ENCODE data around the gene TEX261. TPM values are rescaled to one million over a fixed set of nuclear protein-coding genes. Genes with fewer than 3 reads are reported as not detected.
A peak's percentile ranks its signal among the peaks of the same experiment; 100 is the strongest.

The TEX261 gene
- total and polyA plus RNA-seq, 12 donors, result 17.5 to 67.0 (median 42.1) TPM

GRCh38 chr2:70966681-70967080 is 28.0 kb downstream of the TEX261 start:
- H3K27ac ChIP-seq, result no peak overlapping the region
- no peak overlapping the region for H3K4me3 ChIP-seq
- peaks cover 4 to 65% (median 27%) of the 10 kb centered on the region in 7 donors for H3K27me3 ChIP-seq
- intact Hi-C loops (cut with DNase I), result no loop called here
- DNase-seq (no peak), ATAC-seq (no peak)
- peaks cover 2 to 10% (median 8%) of the 10 kb centered on the region in 9 donors for H3K4me1 ChIP-seq
- no peaks in the 10 kb centered on the region for H3K9me3 ChIP-seq
- WGBS, 2 donors, result 76% methylated on average over 4 of the region's 4 CpGs
- TF ChIP-seq, protein P1, sequence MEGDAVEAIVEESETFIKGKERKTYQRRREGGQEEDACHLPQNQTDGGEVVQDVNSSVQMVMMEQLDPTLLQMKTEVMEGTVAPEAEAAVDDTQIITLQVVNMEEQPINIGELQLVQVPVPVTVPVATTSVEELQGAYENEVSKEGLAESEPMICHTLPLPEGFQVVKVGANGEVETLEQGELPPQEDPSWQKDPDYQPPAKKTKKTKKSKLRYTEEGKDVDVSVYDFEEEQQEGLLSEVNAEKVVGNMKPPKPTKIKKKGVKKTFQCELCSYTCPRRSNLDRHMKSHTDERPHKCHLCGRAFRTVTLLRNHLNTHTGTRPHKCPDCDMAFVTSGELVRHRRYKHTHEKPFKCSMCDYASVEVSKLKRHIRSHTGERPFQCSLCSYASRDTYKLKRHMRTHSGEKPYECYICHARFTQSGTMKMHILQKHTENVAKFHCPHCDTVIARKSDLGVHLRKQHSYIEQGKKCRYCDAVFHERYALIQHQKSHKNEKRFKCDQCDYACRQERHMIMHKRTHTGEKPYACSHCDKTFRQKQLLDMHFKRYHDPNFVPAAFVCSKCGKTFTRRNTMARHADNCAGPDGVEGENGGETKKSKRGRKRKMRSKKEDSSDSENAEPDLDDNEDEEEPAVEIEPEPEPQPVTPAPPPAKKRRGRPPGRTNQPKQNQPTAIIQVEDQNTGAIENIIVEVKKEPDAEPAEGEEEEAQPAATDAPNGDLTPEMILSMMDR (IDR thresholded peaks at IDR 0.05), result no peak
- no peaks in the 10 kb centered on the region for H3K36me3 ChIP-seq

DNA sequence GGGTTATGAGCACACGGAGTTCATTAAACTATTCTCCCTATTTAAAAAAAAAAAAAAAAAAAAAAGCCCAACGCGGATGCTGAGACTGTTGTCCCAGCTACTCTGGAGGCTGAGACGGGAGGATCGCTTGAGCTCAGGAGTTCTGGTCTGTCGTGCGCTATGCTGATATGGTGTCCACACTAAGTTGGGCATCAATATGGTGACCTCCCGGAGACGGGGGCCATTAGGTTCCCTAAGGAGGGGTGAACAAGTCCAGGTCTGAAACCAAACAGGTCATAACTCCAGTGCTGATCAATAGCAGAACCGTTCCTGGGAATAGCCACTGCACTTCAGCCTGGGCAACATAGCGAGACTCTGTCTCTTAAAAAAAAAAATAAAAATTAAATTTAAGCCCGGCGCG is 29.2 kb downstream of the TEX261 start:
- Histone ChIP-seq H3K36me3 (no peaks in the 10 kb centered on the region), H3K9me3 (no peaks in the 10 kb centered on the region), H3K4me1 (peaks cover 2 to 10% (median 8%) of the 10 kb centered on the region in 9 donors), H3K4me3 (peak overlapping the region in 6 of 10 donors; percentile 26 to 66 (median 55)), H3K27ac (no peak overlapping the region), H3K27me3 (peaks cover 4 to 53% (median 27%) of the 10 kb centered on the region in 7 donors)
- WGBS, 2 donors, result 71 to 73% methylated on average over 14 of the region's 14 CpGs
- ATAC-seq (no peak), DNase-seq (no peak)
- intact Hi-C loops (cut with DNase I), result no loop called here
- TF ChIP-seq, protein P1 (IDR thresholded peaks at IDR 0.05), result no peak

GRCh38 chr2:70964596-70965386 is 29.9 kb downstream of the TEX261 start:
- peak overlapping the region in 9 of 10 donors; percentile 26 to 66 (median 51) for H3K4me3 ChIP-seq
- no peak overlapping the region for H3K27ac ChIP-seq
- H3K27me3 ChIP-seq, result peaks cover 4 to 48% (median 28%) of the 10 kb centered on the region in 7 donors
- H3K36me3 ChIP-seq, result no peaks in the 10 kb centered on the region
- H3K4me1 ChIP-seq, result peaks cover 2 to 10% (median 8%) of the 10 kb centered on the region in 9 donors
- 5 to 22% methylated on average over 59 of the region's 59 CpGs for WGBS, 2 donors
- peak; percentile 55 to 74 for DNase-seq
- no peaks in the 10 kb centered on the region for H3K9me3 ChIP-seq
- intact Hi-C loops (cut with DNase I), result no loop called here
- peak; percentile 60 to 93 (median 82) for ATAC-seq
- TF ChIP-seq, protein P1 (IDR thresholded peaks at IDR 0.05), result peak; percentile 37 to 86 (median 76)

DNA sequence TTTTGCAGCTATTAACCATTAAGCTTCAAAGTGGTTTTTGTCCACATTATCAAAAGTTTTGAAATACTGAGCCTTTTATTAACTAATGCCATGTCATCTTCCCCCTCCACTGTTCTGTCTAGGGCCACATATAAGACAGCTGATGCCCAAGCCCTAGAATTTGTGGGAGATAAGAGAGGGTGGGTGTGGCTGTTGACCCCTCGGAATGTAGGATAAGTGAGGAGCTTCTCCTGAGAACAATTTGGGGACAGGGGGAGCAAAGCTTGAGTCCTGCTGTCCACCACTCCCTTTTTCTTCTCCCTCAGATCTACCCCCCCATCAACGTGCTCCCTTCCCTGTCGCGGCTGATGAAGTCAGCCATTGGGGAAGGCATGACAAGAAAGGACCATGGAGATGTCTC is 30.5 kb downstream of the TEX261 start:
- Histone ChIP-seq H3K27ac (no peak overlapping the region), H3K27me3 (peaks cover 4 to 45% (median 28%) of the 10 kb centered on the region in 7 donors), H3K9me3 (no peaks in the 10 kb centered on the region), H3K4me3 (no peak overlapping the region), H3K36me3 (no peaks in the 10 kb centered on the region), H3K4me1 (peaks cover 2 to 10% (median 8%) of the 10 kb centered on the region in 9 donors)
- TF ChIP-seq, protein P1 (IDR thresholded peaks at IDR 0.05), result no peak
- no peak for ATAC-seq
- no peak for DNase-seq
- intact Hi-C loops (cut with DNase I), result no loop called here
- WGBS, 2 donors, result 54 to 63% methylated on average over 4 of the region's 4 CpGs
